Astrocyte of the hippocampus (primary cell): ENCODE results near the gene AQP5.
"Not testable (repeated sequence)": the region's sequence is repeated elsewhere in the genome, so short reads cannot be mapped to it uniquely, and the experiment has no call there.

Experiments used
- DNase-seq: peaks from one replicate; pipeline ENCODE4 v3.0.0; 2011; ENCODE audit warnings: low read depth, low spot score

AQP5 gene

GRCh38 chr12:49980501-49981349 lies 19.1 kb downstream of the AQP5 start:
- DNase-seq: no peak

GRCh38 chr12:49982246-49983087 lies 20.8 kb downstream of the AQP5 start:
- DNase-seq: no peak

GRCh38 chr12:49983892-49984291 lies 22.2 kb downstream of the AQP5 start:
- DNase-seq: peak; percentile 62

GRCh38 chr12:49984476-49985359 lies 23.0 kb downstream of the AQP5 start:
- no peak for DNase-seq

- peak; percentile 45 for DNase-seq
These were observed 24.3 kb downstream of the AQP5 start for GRCh38 chr12:49985981-49986380.

GRCh38 chr12:49986476-49986875 lies 24.8 kb downstream of the AQP5 start:
- DNase-seq: not testable (repeated sequence)

GRCh38 chr12:49987625-49988303 lies 26.1 kb downstream of the AQP5 start:
- no peak for DNase-seq

- not testable (repeated sequence) for DNase-seq
These were observed 27.7 kb downstream of the AQP5 start for GRCh38 chr12:49989400-49989799.

GRCh38 chr12:49990273-49990672 lies 28.6 kb downstream of the AQP5 start:
- DNase-seq: no peak

- DNase-seq: no peak
These were observed 36.8 kb downstream of the AQP5 start for GRCh38 chr12:49998453-49998852.

- DNase-seq: peak; percentile 81
These were observed 41.9 kb downstream of the AQP5 start for GRCh38 chr12:50003595-50003994.

GRCh38 chr12:50004696-50005095 lies 43.0 kb downstream of the AQP5 start:
- no peak for DNase-seq

- DNase-seq: no peak
These were observed 43.5 kb downstream of the AQP5 start for GRCh38 chr12:50005175-50005574.

GRCh38 chr12:50006280-50006679 lies 44.6 kb downstream of the AQP5 start:
- DNase-seq: no peak

- DNase-seq: peak; percentile 46
These were observed 45.2 kb downstream of the AQP5 start for GRCh38 chr12:50006754-50007442.

GRCh38 chr12:50013361-50014147 lies 51.9 kb downstream of the AQP5 start:
- DNase-seq: peak; percentile 36

GRCh38 chr12:50014342-50014741 lies 52.7 kb downstream of the AQP5 start:
- DNase-seq: no peak
